ENCODE measurements around the gene CCDC60. TPM values are rescaled to one million over a fixed set of nuclear protein-coding genes. Genes with fewer than 3 reads are reported as not detected.

Gene CCDC60
- total RNA-seq, 4 donors from 2014 or later, result not detected

DNA sequence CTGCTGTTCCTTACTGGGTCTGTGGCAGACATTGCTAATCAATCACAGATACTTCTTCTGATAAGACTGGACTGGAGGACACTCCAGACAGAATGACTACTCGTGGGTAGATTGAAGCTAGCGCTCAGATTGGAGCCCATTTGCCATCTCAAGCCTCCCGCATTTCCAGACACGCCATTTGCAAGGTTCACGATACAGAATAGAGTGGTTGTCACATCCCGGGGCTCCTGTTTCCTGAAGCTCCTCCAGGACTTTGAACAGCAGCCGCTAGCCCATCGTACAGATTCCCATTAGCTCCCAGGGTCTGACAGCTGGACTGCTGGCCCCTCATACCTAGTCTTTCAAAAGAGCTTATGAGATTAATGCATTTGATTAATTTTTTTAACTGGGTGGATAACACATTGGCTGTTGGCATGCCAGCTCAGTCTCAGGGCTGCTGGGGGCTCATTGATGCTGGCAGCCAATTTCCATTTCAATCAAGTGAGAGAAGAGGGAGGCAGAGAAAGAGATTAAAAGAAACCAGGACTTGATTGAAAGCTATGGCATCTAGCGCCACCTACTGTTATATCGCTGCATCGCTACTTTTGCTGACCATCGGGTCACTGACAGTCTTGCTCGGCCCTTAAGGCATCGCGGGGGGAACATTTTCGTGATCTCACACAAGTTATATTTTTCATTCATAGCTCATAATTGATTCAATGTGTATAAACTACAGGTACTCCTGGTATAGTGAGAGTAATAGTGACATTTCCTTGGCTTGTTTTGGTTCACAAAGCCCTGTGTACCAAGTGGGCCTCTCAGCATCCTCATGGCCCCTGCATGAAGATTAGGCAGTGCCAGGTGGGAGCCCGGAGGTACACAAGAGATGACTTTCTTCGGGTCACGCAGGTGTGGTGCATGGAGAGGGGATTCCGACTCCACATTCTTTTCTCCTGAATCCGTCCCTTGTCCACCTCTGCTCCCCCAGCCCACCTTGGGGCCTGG is 78.6 kb downstream of the CCDC60 start:
- H3K9me3 ChIP-seq, result no peaks in the 10 kb centered on the region
- no peaks in the 10 kb centered on the region for H3K36me3 ChIP-seq
- TF ChIP-seq, protein P1, sequence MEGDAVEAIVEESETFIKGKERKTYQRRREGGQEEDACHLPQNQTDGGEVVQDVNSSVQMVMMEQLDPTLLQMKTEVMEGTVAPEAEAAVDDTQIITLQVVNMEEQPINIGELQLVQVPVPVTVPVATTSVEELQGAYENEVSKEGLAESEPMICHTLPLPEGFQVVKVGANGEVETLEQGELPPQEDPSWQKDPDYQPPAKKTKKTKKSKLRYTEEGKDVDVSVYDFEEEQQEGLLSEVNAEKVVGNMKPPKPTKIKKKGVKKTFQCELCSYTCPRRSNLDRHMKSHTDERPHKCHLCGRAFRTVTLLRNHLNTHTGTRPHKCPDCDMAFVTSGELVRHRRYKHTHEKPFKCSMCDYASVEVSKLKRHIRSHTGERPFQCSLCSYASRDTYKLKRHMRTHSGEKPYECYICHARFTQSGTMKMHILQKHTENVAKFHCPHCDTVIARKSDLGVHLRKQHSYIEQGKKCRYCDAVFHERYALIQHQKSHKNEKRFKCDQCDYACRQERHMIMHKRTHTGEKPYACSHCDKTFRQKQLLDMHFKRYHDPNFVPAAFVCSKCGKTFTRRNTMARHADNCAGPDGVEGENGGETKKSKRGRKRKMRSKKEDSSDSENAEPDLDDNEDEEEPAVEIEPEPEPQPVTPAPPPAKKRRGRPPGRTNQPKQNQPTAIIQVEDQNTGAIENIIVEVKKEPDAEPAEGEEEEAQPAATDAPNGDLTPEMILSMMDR (IDR thresholded peaks at IDR 0.05 in 4 of 5, conservative IDR thresholded peaks at IDR 0.05 in 1 of 5), result peak; percentile 72 to 89 (median 81)
- no peak for TF ChIP-seq POLR2A (IDR thresholded peaks at IDR 0.05)
- intact Hi-C loops (cut with DNase I; ENCODE audit: low total_unique reads), result loop anchor here (1.0 to 2.0 kb wide), 2 partner anchors 298 to 434 kb away; no protein-coding TSS in a partner anchor
- no peaks in the 10 kb centered on the region for H3K4me1 ChIP-seq
- H3K27me3 ChIP-seq, result no peaks in the 10 kb centered on the region
- ATAC-seq, result peak in 1 of 2 donors; percentile 84
- DNase-seq, result peak; percentile 23 to 53
- in situ Hi-C loops (cut with MboI; ENCODE audit: low sequenced_read_pairs in 4 of 4), result loop anchor here in 2 of 4 donors (10.0 to 25.0 kb wide), 3 partner anchors 298 to 1001 kb away; no protein-coding TSS in a partner anchor
- no peak overlapping the region for H3K4me3 ChIP-seq
- no peak overlapping the region for H3K27ac ChIP-seq

DNA sequence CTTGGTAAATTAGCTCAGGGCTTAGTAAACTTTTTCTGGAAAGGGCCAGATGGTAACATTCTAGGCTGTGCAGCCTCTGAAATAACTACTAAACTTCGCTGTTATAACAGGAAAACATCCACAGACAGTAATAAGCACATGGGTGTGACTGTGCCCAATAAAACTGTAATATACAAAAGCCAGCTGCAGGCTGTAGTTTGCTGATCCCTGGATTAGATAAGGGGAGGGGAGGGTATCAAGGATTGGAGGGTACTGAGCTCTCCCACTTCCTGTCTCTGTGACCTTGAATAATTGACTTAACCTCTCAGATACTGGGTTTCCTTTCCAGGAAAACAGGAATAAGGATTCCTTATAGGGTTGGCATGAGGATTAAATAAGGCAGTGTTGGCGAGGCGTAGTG is 81.2 kb downstream of the CCDC60 start:
- H3K27ac ChIP-seq, result no peak overlapping the region
- no peaks in the 10 kb centered on the region for H3K36me3 ChIP-seq
- intact Hi-C loops (cut with DNase I; ENCODE audit: low total_unique reads) (no loop called here), in situ Hi-C loops (cut with MboI; ENCODE audit: low sequenced_read_pairs in 4 of 4) (loop anchor here in 2 of 4 donors (5.0 to 25.0 kb wide), 4 partner anchors 301 to 1003 kb away; no protein-coding TSS in a partner anchor)
- TF ChIP-seq, protein P1 (IDR thresholded peaks at IDR 0.05 in 4 of 5, conservative IDR thresholded peaks at IDR 0.05 in 1 of 5), result no peak
- TF ChIP-seq POLR2A (IDR thresholded peaks at IDR 0.05), result no peak
- H3K4me1 ChIP-seq, result no peaks in the 10 kb centered on the region
- ATAC-seq, result no peak
- no peaks in the 10 kb centered on the region for H3K9me3 ChIP-seq
- H3K4me3 ChIP-seq, result no peak overlapping the region
- no peaks in the 10 kb centered on the region for H3K27me3 ChIP-seq
- DNase-seq, result no peak

DNA sequence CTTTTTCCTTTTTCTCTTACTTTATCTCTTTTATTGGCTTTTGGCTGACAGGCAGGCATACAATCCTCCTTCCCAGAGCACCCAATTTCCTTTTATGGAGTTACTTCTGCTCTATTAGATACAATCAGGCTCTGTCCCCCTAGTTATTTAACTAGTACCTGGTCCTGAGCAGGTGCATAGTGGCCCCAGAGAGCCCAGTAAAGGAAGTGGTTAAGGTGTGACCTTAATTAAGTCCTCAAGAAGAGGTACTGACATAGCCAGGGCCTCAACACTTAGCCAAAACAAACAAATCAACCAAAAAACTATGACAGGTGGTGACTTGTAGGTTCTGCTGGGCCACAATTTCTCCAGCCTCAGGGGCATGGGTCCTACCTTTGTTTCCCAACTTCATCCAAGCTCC is 82.9 kb downstream of the CCDC60 start:
- TF ChIP-seq, protein P1 (IDR thresholded peaks at IDR 0.05 in 4 of 5, conservative IDR thresholded peaks at IDR 0.05 in 1 of 5), result no peak
- TF ChIP-seq POLR2A (IDR thresholded peaks at IDR 0.05), result no peak
- no peak overlapping the region for H3K27ac ChIP-seq
- no peaks in the 10 kb centered on the region for H3K27me3 ChIP-seq
- intact Hi-C loops (cut with DNase I; ENCODE audit: low total_unique reads), result no loop called here
- in situ Hi-C loops (cut with MboI; ENCODE audit: low sequenced_read_pairs in 4 of 4), result loop anchor here in 2 of 4 donors (5.0 to 25.0 kb wide), 4 partner anchors 303 to 1005 kb away; no protein-coding TSS in a partner anchor
- no peak overlapping the region for H3K4me3 ChIP-seq
- no peaks in the 10 kb centered on the region for H3K9me3 ChIP-seq
- H3K36me3 ChIP-seq, result no peaks in the 10 kb centered on the region
- no peaks in the 10 kb centered on the region for H3K4me1 ChIP-seq
- no peak for ATAC-seq
- DNase-seq, result no peak

DNA sequence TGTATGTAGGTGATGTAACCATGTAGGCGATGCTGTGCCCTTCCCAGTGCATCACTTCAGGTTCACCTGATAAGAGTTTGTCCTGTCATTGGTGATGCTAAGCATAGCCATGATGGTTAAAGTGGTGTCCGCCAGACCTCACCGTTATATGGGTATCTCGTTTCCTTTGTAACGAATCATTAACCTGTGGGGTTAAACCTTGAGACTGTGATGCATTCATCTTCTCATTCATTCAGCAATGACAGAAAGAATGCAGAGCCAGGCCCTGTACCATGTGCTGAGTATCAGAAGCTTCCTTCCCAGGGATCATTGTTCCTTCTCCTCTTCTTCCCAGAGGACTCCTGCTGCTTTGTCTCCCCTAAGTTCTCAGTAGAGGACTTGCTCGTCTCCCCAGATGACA is 84.9 kb downstream of the CCDC60 start:
- no peak for DNase-seq
- Histone ChIP-seq H3K4me3 (no peak overlapping the region), H3K27ac (no peak overlapping the region), H3K9me3 (no peaks in the 10 kb centered on the region), H3K27me3 (no peaks in the 10 kb centered on the region), H3K36me3 (no peaks in the 10 kb centered on the region), H3K4me1 (no peaks in the 10 kb centered on the region)
- intact Hi-C loops (cut with DNase I; ENCODE audit: low total_unique reads) (no loop called here), in situ Hi-C loops (cut with MboI; ENCODE audit: low sequenced_read_pairs in 4 of 4) (loop anchor here in 2 of 4 donors (5.0 to 25.0 kb wide), 4 partner anchors 305 to 1007 kb away; no protein-coding TSS in a partner anchor)
- ATAC-seq, result no peak
- TF ChIP-seq, protein P1 (IDR thresholded peaks at IDR 0.05 in 4 of 5, conservative IDR thresholded peaks at IDR 0.05 in 1 of 5), result no peak
- no peak for TF ChIP-seq POLR2A (IDR thresholded peaks at IDR 0.05)

All from gastrocnemius medialis (tissue), 4 donors.